GM12878 (cell line): ENCODE results near the gene NFAT5.

Experiments used
- POLR2A ChIP-seq: IDR thresholded peaks from 2 replicates; pipeline ENCODE4 v1.6.1; 2011; ENCODE audit warnings: low read depth, mild to moderate bottlenecking, low read length
- RCOR1 ChIP-seq: conservative IDR thresholded peaks from 2 replicates; pipeline ENCODE4 v1.6.1; 2012; ENCODE audit warnings: low read depth, low read length, improper control_type of control experiment

DNA sequence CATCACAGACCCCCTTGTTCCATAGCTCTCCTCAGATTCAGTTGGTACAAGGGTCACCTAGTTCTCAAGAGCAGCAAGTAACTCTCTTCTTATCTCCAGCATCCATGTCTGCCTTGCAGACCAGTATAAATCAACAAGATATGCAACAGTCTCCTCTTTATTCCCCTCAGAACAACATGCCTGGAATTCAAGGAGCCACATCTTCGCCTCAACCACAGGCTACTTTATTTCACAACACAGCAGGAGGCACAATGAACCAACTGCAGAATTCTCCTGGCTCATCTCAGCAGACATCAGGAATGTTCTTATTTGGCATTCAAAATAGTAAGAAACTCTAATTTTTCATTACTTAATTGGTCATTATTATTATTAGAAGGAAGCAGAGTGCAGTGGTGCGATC lies 128.2 kb downstream of the NFAT5 start:
- TF ChIP-seq POLR2A (no peak), RCOR1 (no peak)
